HK-2 (cell line): ENCODE measurements around the gene OR5B21.

Experiments
- DNase-seq: peaks from one replicate; pipeline ENCODE4 v3.0.0-alpha.2; 2018; ENCODE audit not compliant: unreplicated experiment

Gene OR5B21

DNA sequence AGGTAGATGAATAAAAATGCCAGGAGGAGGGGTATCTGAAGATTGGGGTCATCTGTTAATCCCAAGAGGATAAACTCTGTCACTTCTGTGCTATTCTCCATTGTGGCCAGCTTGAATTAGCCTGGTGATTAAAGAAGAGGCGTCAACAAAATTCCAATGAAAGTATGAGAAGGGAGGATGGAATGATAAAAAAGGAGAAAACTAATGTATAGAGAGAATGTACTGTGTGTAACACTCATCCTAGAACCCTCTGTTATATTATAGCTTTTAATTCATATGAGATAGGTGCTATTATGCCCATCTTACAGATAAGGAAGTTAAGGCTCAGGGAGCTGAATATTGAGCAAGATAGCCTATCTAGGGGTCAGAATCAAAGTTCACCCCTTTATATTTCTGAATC, at the start of gene OR5B21:
OR5B21 (minus strand) TSS at position 101 of the 400 bp plus-strand sequence; CDS start at position 101, 0 bp downstream.
- no peak for DNase-seq

DNA sequence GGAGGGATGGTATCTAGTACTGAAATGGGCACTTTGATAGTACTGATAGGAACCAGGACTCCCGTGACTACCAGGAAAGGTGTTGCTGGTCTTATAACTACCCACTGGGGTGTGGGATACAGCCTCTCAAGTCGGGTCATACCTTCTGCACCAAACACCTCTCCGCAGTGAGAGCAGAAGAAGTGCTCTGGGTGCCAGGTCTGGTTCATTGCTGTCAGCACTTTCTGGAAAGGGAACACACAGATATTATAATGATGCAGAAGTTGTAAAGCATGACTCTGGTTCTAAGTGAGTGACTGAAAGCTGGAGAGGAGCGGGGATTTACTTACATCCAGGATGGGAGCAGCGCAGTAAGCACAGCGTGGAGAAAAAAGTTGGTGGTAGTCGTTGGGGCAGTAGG, 41.7 kb upstream of the OR5B21 start:
- no peak for DNase-seq

DNA sequence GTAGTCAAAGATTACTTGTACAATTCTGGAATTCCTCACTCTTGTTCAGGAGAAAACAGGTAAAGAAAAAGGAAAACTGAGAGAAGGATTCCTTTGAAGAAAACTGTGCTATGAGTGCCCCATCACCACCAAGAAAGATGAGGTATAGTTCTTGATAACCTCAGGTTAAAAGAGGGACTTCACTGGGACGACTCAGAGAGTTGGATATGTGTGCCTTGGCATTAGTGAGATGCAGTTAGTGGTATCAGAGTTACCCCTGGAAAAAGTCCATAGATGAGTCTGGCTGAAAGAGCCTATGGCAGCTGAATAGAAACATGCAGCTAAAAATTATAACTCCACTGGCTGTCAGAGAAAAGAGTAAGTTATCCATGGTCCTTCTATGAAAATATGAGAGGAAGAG, 38.9 kb upstream of the OR5B21 start:
- DNase-seq, result no peak

DNA sequence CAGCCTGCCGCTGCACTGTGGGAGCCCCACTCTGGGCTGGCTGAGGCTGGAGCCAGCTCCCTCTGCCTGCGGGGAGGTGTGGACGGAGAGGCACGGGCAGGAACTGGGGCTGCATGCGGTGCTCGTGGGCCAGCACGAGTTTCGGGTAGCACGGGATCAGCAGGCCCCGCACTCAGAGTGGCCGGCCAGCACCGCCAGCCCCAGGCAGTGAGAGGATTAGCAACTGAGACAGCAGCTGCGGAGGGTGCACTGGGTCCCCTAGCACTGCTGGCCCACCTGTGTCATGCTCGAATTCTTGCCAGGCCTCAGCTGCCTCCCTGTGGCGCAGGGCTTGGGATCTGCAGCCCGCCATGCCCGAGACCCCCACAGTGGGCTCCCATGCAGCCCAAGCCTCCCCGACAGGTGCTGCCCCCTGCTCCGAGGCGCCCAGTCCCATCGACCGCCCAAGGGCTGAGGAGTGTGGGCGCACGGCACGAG, 24.0 kb upstream of the OR5B21 start:
- DNase-seq, result no peak

DNA sequence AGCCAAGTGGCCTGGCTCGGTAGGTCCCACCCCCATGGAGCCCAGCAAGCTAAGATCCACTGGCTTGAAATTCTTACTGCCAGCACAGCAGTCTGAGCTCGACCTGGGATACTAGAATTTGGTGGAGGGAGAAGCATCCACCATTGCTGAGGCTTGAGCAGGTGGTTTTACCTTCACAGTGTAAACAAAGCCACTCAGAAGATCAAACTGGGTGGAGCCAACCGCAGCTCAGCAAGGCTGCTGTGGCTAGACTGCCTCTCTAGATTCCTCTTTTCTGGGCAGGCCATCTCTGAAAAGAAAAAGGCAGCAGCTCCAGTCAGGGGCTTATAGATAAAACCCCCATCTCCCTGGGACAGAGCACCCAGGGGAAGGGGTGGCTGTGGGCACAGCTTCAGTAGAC, 22.3 kb upstream of the OR5B21 start:
- DNase-seq, result no peak

DNA sequence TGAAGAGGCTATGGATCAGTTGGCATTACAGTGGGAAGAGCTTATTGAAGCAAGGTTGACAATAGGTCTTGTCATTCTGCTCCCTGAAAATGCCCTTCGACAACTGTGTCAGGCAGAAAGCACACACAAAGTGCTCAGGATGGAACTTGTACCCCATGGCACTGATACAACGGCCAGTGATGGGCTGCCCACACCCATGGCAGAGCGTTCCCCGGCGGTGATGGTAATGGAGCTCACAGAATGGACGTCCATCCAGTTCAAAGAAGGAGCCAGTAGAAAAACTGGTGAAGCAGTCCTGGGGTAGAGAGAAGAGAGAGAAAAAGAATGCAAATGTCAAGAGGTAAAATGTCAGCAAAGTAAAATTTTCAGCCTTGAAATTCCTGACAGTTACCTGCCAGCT, 19.5 kb upstream of the OR5B21 start:
- DNase-seq, result no peak

DNA sequence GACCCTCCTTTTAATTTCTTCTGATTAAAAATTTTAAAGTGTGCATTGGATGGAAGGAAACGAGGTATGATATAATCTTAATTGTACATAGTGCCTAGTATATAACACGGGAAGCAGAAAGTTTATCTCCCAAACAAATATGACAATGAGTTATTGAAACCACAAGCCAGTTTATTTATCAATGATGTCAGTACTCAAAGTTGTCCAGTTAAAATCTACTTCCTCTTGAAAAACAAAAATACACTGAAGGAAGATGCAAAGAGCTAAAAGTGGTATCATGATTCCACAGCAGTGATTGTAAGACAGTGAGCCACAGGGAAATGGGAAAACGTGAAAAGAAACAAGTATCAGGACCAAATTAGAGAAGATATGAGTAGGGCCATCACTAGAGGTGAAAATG, 18.8 kb upstream of the OR5B21 start:
- DNase-seq, result no peak

DNA sequence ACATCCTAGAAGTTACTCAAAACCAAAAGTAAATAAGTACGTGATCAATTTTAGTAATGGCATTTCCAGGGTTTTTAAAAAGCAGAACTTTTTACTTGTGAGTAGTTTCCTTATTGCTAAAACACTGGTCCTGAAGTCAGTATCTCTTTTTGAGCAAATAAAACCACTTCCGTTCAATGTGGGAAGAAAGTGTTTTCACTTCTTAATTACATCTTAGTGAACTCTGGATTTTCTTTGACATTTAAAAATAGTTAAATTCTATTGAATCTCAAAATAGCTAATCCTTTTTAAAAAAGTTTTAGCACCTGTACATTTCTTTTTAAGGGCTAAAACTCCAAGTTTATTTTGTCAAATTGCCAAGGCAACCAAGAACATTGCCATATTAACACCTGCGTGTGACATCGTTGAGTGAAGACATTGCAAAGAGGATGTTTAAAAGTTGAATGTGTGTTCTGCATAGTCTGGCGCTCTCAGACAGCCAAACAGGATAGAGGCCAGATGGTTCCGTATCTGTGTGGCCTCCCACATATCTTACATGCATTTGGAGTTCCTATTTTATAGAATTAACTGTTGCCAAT, 17.2 kb upstream of the OR5B21 start:
- no peak for DNase-seq

DNA sequence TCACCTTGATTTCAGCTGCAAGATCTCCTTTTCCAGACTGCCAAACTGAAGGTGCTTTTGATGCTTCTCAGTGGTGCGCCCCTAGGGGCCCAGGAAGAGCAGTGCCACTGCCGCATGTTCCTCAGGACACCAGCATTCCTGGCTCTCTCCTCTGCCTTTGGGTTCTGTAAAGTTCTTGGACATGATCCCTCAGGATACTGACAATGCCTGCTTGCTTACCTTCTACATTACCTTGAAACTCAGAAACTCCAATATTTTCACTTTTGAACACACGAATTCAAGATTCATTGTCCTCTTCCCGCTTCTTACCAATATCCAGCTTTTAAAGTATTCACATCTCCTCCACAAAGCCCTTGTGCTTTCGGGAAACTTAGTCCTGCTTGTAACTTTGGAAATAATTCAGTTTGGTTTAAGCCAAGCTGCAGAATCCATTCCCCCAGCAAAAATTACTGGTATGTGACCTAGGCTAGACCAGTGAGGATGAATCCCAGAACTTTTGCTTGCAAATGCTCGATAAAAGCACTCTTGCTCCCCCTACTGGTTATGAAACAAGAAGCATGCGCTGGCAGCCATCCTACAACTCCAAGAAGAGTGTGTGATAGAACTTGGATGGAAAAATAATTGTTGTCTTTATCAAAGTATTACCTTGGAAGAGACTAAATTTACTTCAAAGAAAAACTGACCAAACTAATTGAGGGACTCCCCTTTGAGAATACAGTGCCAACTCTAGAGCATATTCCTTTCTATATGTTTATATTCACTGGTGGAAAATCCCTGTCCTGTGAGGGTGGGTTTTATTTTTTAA, 16.5 kb upstream of the OR5B21 start:
- peak; percentile 23 for DNase-seq

DNA sequence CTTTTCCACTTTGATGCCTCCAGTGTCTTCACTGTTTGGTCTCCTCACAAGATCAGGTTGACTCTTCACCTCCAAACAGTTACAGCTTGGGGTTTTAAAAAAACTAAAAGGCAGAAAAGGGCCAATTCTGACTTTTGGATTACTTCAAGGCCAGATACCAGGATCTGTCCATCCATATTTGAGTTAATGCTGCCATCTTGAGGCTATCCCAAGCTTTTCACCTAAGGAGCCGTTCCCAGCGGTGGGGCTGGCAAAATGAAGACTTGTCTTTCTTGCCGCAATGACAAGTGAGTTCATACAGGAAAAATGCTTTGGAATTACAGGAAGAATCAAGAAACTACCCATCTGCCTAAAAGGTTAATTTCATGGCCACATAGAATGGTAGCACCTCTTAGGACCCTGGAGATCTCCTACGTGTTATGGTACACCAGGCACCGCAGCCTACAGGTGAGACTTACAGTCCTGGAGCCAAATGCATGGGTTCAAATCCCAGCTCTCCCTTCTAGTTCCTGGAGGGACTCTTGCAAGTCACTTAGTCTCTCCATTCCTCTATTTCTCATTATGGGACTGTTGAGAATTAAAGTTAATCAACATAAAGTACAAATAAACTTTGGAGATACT, 6.0 kb upstream of the OR5B21 start:
- peak; percentile 16 for DNase-seq

DNA sequence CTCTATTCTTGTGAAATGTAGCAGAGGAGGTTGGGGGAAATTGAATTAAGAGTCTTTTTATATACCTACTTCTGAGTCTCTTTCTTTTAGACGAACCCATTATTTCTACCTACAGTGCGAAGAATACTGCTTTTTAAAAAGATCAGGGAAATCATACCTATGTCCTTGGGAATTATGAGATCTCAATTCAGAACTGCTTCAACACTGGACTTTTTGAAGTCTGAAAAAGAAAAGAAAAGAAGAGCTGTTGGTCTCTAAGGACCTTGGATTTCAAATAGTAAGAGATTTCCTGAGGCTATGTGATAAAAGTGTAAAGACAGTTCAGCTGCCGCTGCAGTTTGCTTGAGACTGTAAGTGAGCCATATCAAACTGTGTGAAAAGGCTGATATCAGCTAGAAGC, 3.7 kb upstream of the OR5B21 start:
- no peak for DNase-seq

DNA sequence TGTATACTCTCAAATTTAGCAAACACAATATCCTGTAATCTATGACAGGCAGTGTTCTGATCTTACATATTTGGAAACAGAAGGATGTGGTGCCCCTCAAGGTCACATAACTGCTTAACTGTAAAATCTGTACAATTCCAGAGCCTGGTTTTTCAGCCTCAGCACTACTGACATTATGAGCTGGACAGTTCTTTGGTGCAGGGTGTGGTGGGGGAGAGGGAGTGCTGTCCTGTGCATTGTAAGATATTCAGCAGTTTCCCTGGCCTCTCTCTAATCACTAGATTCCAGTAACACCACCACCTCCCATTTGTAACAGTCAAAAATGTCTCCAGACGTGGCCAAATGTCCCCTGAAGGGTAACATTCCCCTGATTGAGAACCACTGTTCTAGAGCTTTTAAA, 1.8 kb upstream of the OR5B21 start:
- no peak for DNase-seq

DNA sequence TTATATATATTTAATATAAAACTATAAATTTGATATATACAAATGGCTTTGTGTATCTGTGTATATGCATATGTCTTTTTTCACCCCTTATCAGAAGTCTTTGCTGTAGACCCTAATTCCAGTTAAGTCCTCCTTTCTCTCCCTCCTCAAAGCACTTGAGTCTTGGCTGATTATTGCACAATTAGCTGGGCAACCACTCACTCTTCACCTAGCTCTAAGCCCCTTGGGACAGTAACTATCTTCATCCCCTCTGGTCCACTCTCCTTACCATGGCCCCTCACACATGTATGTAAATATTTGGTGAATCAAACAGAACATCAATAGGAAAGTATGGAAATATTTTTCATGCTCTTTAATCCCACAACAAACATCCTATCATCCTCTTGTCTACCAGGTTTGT, 909 bp upstream of the OR5B21 start:
- no peak for DNase-seq

DNA sequence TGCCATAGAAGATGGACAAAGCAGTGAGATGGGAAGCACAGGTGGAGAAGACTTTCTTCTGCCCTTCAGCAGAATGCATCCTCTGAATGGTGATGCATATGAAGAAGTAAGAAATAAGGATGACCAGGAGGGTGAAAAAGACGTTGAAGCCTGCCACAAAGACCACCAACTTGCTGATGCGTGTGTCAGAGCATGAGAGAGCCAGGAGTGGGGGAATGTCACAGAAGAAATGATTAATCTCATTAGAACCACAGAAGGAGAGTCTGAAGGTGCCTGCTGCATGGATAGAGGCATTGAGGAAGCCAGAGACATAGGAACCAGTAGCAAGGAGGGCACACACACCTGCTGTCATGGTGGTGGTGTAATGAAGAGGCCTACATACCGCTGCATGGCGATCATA, 550 bp downstream of the OR5B21 start:
- no peak for DNase-seq

DNA sequence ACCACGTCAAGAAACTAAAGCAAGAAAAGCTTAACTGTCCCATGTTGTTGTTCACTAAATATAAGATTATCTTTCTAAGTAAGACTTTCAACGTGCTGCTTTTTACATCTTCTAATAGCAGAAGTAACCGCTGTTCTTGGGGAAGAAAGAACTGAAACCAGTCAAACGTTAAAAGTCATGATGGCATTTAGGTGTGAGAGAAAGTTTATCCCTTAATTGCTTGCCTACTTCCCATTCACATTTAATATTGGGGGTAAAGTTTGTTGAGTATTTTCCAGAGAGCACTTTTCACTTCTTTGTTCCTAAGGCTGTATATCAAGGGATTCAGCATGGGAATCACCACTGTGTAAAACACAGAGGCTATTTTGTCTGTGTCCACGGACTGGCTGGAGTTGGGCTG, 970 bp downstream of the OR5B21 start:
- DNase-seq, result no peak

DNA sequence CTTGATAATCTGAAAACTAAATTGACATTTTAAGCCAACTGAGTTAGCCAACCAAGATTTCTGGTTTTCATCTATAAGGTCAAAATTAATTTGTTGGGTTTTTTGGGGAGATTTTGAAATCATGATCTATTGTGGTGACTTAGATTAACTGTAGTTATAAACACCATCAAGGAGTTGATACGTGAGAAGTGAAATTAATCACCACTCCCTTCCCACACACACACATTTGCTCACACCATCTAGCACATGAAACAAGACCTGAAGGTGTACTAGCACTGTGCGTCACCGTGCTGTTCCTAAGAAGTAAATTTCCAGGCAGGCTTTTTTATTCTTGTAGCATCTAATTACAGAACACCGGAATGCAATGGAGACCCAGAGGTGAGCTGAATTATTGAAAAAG, 2.1 kb downstream of the OR5B21 start:
- no peak for DNase-seq

DNA sequence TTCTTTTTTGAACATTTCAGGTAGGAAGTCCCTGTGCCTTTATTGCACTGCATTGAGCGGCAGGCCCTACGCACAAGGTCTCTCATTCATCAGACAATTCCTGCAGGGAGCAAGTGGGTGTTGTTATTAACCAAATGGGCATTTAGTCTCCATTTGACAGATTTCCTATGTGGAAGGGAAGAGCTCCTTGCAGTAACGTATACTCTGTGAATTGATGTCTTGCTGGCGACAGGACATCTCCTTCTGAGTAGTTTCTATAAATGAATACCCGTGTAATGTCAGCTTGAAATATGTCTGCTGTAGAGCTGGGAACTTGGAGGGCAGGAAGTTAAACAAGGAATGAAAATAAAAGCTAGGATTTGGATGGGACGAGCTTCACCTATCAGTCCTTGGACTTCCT, 3.7 kb downstream of the OR5B21 start:
- no peak for DNase-seq

DNA sequence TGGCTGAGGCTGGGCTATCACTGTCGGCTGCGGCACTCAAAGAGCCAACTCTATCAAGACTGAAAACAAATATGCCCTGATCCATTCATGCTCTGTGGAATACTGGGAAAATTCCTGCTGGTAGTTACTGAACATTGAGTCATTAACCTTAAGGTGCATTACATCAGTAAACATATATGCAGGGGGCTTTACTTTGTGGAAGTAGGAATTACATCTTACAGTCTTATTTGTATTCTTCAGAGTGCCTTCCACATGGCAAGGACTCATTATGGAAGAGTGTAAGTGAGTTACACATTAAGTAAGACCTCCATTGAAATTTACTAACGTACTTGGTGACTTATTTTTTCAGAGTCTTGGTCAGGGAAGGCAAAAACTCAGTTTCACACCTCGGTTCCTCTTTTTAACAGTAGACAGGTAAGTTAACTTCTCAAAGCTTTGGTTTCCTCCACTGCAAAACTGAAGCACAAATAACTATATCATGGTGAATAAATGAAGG, 4.5 kb downstream of the OR5B21 start:
- DNase-seq, result no peak

DNA sequence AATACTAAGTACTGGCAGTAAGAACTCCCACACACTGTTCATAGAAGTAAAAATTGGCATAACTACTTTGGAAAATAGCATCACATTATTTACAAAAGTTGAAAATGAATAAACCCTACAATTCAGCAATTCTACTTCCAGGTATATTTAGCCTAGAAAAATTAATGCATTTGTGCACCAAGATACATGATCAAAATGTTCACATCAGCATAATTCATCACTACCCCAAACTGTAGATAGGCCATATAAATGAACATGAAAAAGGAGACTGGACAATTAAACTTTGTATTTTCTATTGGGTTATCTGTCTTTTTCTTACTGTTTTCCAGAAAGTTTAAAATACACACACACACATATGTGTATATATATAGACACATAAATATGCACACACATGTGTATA, 5.9 kb downstream of the OR5B21 start:
- no peak for DNase-seq

DNA sequence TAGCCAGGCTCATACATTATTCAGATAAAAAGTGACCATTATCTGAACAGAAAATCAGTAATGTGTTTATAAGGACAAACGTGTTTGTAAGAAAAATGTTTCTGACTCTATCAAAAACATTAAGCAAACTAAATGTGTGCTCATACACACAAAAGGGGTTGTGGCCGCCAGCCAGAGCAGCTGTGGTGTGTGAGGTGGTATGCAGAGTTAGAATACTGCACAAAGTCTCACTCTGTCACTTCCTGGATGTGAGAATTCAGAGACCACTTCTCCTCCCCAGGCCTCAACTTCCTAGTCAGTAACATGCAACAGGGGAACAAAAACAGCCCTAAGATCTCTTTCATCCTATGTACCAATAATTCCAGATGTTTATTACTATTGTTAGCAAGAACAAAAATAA, 9.4 kb downstream of the OR5B21 start:
- no peak for DNase-seq

DNA sequence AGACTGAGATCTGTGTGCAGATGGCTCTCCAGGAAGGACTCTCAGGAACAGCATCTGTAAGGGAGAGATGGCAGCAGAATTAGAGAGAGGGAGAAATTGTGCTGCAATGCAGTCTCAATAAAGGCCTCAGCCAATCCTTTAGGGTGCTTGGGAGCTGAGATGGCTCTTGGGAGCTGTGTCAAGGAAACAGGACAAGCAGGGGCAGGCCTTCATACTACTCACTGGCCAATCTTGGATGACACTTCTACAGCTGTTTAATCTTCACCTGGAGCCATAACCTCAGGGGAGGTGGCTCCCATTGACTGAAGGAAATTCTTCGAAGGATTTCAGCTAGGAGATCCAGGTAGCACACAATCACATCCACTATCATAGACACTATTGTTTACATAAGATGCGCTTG, 10.0 kb downstream of the OR5B21 start:
- DNase-seq, result no peak

DNA sequence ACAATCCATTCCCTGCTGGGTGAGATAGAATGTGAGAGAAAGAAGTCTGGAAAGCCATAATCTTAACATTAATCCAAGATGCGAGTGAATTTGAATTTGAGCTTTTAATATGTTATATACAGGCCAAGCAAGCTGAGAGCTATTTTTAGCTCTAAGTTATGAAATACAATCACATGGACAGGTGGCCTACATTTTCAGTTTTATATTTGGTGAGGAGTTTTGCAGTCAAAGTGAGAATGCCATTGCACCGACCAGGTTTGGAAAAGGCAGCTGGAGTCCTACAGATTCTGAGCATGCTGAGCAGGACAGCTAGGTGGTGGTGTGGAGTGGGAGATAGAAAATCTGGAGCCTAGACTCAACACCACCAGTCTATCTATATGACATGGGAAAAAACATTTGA, 12.0 kb downstream of the OR5B21 start:
- DNase-seq, result no peak

DNA sequence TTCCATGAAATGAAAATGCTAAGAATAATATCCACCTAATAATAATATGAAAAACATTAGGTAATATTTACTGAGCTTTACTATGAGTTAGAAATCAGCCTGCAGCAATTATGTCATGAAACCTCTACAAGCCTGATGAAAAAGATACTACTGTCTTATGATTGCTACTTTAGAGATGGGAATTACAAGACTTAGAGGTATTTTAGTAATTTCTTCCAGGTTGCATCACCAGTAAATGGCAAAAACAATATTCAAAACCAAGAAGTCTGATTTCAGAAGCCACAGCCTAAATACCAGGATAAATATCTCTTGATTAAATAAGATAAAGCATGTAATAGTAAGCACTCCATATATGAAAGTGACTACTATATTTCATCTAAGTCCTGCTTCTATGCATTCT, 13.8 kb downstream of the OR5B21 start:
- DNase-seq, result no peak
